HG03045 (cell line): ENCODE measurements around the gene IGFBP4.

ENCODE experiments used
- ATAC-seq: cut with Tn5 transposase; IDR thresholded peaks from one replicate; pipeline ENCODE4 v1.9.1; 2021; ENCODE audit warnings: mild to moderate bottlenecking, moderate library complexity; ENCODE audit not compliant: unreplicated experiment

The IGFBP4 gene

DNA sequence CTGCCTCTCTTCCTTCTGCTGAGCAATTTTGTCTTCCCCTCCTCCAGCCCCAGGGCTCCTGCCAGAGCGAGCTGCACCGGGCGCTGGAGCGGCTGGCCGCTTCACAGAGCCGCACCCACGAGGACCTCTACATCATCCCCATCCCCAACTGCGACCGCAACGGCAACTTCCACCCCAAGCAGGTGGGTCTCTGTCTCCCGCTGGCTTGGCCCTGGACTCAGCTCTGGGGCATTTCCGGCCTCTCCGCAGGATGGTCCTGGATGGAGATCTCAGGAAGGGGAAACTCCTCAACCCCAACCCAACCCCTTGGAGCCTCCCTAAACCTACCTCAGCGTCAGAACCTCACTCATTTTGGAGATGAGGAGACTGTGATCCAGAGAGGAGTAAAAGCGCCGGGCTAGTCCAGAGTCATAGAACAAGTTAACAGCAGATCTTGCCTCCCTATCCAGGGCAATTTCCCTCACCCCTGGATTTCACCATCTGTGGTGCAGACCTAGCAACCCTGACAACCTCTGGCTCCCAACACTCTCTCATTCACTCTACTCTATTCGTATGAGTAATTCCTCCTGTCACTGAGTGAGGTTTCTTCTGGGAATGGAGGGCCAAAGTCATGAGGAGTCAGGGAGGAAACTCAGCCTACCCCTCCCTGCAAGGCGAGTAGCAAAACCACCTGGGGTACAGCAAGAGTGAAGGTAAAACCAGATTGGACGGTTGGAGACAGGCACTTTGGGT lies 10.8 kb downstream of the IGFBP4 start:
- no peak for ATAC-seq

DNA sequence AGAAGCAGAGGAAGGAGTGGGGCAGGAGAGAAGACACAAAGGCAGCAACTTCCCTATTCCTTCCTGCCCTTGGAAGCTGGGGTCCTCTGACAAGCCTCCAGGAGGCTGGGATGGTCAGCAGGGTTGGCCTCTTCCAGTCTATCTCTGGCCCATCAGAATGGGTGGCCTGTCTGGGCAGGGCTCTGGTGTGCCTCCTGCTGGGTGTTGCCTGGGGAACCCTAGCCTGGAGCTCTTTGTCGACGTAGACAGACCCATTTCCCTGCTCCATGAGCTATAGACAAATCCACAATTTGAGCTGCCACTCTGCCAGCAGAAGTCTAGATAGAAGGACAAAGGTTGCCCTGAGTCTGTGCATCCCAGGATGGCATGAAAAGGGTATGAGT lies 11.4 kb downstream of the IGFBP4 start:
- no peak for ATAC-seq

- no peak for ATAC-seq
Observed at GRCh38 chr17:40456396-40456951, 13.2 kb downstream of the IGFBP4 start.

- no peak for ATAC-seq
Observed at GRCh38 chr17:40457369-40457768, 14.1 kb downstream of the IGFBP4 start.

GRCh38 chr17:40457964-40458791 lies 14.9 kb downstream of the IGFBP4 start:
- ATAC-seq = no peak

GRCh38 chr17:40458851-40459482 lies 15.7 kb downstream of the IGFBP4 start:
- no peak for ATAC-seq

GRCh38 chr17:40459636-40460603 lies 16.7 kb downstream of the IGFBP4 start:
- ATAC-seq = no peak

- no peak for ATAC-seq
Observed at GRCh38 chr17:40460604-40460967, 17.3 kb downstream of the IGFBP4 start.

DNA sequence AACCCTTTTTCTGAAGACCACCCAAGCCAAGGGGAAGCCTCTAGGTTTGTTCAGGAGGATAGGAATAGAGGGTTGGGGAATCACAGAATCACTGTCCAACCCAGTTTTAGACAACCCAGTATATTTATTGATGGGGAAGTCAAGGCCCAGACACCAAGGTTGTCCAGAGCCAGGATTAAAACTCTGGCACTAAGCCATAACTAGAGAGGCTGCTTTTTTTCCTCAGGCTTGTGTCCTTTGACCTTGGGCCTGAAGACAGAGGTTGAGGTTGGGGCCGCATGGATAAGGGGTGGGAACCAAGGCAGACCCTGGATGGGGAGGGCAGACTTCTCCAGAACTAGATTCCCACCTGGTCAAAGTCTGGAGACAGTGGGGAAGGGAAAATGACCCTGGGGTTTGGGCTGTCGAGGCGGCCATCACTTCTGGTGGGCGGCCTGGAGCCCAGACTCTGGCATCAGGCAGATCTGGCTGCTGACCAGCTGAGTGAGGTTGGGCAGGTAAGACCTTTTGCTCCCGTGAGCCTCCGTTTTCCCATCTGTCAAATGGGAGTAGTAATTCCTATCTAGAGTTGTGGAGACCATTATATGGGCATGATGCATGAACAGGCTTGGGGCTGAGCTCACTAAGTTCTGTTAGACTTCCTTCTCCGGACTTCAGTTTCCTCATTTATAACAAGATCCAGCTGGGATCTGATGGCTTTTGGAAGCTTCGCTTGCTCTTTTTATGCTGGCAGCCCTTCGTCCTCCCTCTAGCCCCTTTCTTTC lies 17.9 kb downstream of the IGFBP4 start:
- no peak for ATAC-seq

DNA sequence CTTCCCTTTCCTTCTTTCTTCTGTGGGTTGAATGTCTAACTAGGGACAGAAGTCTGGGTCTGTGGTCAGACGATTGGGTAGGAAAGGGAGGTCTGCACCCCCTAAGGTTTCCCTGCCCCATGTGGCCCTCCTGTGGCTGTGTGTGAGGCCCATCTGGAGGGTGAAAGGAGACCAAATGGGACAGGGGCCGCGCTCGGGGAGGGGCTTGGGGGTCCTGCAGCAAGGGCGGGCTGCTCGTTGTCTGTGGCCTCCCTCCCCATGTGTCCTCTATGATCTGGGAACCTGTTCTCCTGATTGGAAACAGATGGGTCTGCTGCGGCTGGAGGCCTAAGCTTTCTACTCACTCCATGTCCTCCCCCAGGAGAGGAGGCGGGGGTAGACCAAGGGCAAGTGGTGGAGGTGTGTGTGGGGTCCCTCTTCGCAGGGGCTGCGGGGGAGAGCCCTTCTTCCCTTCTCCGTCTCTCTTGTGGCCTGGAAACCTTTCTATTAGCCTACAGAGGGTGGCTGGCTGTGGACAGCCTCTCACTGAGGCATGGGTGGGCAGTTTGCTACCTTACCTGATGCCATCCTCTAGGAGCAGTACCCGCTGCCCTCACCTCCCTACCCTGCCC lies 18.6 kb downstream of the IGFBP4 start:
- ATAC-seq = no peak

GRCh38 chr17:40462343-40463121 lies 19.3 kb downstream of the IGFBP4 start:
- no peak for ATAC-seq

- ATAC-seq = no peak
Observed at GRCh38 chr17:40463122-40463550, 19.9 kb downstream of the IGFBP4 start.

DNA sequence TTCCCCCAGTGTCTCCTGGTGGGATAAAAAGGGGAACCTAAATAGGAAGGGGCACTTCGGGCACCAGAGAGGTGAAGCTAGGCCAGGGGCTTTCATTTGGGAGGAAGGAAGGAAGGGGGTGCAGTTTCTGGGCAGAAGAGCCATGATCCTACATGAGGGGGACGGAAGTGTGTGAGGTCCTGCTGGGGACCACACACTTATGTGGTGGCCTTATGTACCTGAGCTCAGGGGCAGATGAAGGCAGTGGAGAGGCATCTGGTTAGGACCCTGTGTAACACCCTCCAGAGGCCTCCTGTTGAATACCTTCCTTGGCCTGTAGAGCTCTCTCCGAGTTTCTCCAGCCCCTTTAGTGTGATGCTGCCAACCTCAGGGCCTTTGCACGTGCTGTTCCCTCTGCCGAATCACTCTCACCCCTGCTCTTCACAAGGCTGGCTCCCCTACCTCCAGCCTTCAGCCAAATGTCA lies 21.2 kb downstream of the IGFBP4 start:
- ATAC-seq = no peak

DNA sequence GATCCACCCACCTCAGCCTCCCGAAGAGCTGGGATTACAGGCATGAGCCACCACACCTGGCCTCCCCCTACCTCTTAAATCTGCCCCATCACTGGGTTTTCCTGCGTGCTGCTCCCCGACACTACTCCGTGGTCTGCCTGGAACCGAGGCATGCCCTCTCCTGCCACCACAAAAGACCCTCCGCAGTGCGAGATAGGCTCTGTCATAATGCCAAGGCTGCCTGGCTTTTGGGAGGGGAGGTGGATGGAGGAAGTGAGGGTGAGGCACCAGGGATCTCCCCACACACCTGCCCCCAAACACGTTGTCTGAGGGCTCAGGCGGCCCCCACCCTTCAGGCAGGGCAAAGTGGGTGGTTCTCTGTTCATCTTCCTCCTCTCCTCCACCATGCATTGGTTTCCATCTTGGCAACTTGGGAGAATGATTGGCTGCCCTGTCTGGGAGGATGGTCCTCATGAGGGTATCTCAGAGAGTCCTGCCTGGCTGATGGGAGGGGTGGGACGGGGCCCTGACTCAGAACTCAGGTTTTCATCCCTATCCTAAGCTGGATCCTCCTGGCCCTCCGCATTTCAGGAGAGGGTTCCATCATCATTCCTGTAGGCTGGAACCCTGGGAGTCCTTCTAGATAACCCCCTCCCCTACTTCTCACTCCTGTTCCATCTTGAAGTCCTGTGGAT lies 23.2 kb downstream of the IGFBP4 start:
- no peak for ATAC-seq

GRCh38 chr17:40467281-40467867 lies 24.1 kb downstream of the IGFBP4 start:
- no peak for ATAC-seq

DNA sequence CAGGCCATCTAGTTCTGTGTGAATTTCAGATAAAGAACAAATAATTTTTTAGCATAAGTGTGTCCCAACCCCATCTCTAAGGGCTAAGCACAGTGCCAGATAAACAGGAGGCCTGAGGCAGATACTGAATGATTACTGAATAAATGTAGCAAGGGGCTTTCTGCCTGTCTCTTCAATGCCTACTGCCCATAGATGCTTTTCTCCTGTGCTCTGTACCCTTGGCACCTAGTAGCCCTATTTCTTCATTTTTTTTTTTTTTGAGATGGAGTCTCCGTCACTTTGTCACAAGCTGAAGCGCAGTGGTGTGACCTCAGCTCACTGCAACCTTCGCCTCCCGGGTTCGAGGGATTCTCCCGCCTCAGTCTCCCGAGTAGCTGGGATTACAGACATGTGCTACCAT lies 25.3 kb downstream of the IGFBP4 start:
- ATAC-seq = no peak
